ENCODE measurements around the gene TSC2.

DNA sequence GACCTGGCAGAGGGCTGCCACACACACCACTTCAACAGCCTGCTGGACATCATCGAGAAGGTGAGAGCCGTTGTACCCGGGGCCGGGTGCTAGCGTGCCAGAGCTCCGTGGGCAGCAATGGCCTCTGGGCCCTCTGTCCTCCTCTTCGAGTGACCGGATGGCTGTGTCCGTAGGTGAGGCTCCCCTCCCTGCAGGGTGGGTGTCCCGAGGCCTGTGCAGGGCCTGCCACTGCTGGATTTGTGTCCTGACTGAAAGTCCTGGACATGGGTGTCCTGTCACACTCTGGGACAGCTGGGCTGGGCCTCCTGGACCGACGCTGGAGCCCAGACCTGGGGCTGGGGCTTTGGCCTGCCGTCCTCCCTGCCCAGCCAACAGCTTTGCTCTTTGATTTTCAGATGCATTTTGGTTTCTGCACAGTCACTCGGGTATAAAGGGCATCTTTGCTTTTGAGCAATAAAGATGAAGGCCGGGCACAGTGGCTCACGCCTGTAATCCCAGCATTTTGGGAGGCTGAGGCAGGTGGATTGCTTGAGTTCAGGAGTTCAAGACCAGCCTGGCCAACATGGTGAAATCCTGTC lies 16.7 kb downstream of the TSC2 start:
- TF ChIP-seq CTCF (IDR thresholded peaks at IDR 0.05; ENCODE audit: low read depth, low read length, missing input control) (no peak), FOXA1 (IDR thresholded peaks at IDR 0.05) (no peak), RXRA (IDR thresholded peaks at IDR 0.05) (peak in 1 of 2 donors; percentile 58)
- TF ChIP-seq, protein P1, sequence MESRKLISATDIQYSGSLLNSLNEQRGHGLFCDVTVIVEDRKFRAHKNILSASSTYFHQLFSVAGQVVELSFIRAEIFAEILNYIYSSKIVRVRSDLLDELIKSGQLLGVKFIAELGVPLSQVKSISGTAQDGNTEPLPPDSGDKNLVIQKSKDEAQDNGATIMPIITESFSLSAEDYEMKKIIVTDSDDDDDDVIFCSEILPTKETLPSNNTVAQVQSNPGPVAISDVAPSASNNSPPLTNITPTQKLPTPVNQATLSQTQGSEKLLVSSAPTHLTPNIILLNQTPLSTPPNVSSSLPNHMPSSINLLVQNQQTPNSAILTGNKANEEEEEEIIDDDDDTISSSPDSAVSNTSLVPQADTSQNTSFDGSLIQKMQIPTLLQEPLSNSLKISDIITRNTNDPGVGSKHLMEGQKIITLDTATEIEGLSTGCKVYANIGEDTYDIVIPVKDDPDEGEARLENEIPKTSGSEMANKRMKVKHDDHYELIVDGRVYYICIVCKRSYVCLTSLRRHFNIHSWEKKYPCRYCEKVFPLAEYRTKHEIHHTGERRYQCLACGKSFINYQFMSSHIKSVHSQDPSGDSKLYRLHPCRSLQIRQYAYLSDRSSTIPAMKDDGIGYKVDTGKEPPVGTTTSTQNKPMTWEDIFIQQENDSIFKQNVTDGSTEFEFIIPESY (IDR thresholded peaks at IDR 0.05), result no peak

Data from liver (tissue), 3 donors.